Bronchial epithelial cell (primary cell): ENCODE measurements around the gene NAIP. TPM values are rescaled to one million over a fixed set of nuclear protein-coding genes. Genes with fewer than 3 reads are reported as not detected.
"Not testable (repeated sequence)": the region's sequence is repeated elsewhere in the genome, so short reads cannot be mapped to it uniquely, and the experiment has no call there.

Experiments
- DNase-seq: peaks from one replicate; pipeline ENCODE4 v3.0.0-alpha.2; 2010; ENCODE audit warnings: low read depth
- FAIRE-seq: peaks from 2 replicates; lab custom pipeline; 2011; peaks lifted over from hg19 to GRCh38; lab: Jason Lieb, UNC
- H3K27me3 ChIP-seq: 2 replicates; pipeline ENCODE4 v1.5.1; 2011; ENCODE audit warnings: low read length; ENCODE audit not compliant: control insufficient read depth, insufficient read depth
- H3K36me3 ChIP-seq: 2 replicates; pipeline ENCODE4 v1.5.1; 2011; ENCODE audit warnings: low read length; ENCODE audit not compliant: control insufficient read depth, insufficient read depth
- H3K4me3 ChIP-seq: 2 replicates; pipeline ENCODE4 v1.5.1; 2011; ENCODE audit warnings: mild to moderate bottlenecking, low read depth, low read length, control low read depth
- total RNA-seq: library from RNA; depleted of rRNA; stranded (reverse); fragments of >200 nt; gene quantifications from 2 replicates; pipeline ENCODE4 v1.2.1, GENCODE V29; 2014
- TF ChIP-seq, protein P1 (sequence below): IDR thresholded peaks from 2 replicates; pipeline ENCODE4 v1.5.1; 2011; ENCODE audit warnings: mild to moderate bottlenecking, moderate library complexity, low read length, control low read depth, inconsistent platforms; ENCODE audit not compliant: insufficient read depth, severe bottlenecking

Gene NAIP
- total RNA-seq, 1 donor from 2014 or later: 0.26 TPM

DNA sequence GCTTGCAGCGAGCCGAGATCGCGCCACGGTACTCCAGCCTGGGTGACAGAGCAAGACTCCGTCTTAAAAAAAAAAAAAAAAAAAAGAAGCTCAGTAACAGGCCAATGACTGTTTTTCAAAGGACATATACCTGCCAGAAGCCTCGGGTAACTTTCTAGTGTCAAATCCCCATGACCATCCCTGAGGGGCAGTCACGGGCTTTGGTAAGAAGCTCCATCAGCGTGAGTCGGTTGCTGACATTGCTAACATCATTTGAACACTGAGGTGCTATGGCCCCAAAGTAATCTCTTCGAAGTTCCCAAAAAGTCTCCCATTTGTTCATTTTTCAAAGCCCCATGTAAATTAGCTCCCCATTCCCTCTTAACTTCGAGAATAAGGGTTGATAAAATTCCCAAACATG, 11.6 kb downstream of the NAIP start:
- FAIRE-seq (no peak), DNase-seq (no peak)
- TF ChIP-seq, protein P1, sequence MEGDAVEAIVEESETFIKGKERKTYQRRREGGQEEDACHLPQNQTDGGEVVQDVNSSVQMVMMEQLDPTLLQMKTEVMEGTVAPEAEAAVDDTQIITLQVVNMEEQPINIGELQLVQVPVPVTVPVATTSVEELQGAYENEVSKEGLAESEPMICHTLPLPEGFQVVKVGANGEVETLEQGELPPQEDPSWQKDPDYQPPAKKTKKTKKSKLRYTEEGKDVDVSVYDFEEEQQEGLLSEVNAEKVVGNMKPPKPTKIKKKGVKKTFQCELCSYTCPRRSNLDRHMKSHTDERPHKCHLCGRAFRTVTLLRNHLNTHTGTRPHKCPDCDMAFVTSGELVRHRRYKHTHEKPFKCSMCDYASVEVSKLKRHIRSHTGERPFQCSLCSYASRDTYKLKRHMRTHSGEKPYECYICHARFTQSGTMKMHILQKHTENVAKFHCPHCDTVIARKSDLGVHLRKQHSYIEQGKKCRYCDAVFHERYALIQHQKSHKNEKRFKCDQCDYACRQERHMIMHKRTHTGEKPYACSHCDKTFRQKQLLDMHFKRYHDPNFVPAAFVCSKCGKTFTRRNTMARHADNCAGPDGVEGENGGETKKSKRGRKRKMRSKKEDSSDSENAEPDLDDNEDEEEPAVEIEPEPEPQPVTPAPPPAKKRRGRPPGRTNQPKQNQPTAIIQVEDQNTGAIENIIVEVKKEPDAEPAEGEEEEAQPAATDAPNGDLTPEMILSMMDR: no peak
- Histone ChIP-seq H3K36me3 (no peaks in the 10 kb centered on the region), H3K27me3 (no peaks in the 10 kb centered on the region), H3K4me3 (no peak overlapping the region)

DNA sequence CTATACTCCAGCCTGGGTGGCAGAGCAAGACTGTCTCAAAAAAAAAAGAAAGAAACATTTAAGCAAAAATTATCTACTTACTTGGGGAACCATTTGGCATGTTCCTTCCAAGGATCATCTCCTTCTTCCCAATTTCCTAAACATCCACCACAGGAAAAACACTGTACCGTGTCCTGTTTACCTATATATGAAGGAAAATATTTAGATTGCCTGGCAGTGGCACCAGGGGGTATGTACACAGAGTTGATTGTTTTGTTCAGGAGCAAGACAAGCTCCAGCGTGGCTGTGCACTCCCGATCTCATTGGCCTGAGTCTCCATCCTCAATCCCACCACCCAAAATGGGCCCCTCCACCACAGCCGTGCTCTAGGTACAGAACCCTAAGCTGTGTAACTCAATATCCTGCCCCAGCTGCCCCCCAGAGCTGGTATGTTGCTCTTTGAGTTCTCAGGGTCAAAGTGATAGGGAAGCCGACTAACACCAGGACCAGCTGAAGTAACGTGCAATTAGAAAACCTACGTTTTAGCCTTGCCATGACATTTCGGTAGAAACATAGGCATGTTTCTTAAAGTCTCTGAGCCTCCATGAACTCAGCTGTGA, 13.8 kb downstream of the NAIP start:
- Histone ChIP-seq H3K4me3 (no peak overlapping the region), H3K36me3 (no peaks in the 10 kb centered on the region), H3K27me3 (no peaks in the 10 kb centered on the region)
- DNase-seq: no peak
- TF ChIP-seq, protein P1: no peak
- FAIRE-seq: no peak

DNA sequence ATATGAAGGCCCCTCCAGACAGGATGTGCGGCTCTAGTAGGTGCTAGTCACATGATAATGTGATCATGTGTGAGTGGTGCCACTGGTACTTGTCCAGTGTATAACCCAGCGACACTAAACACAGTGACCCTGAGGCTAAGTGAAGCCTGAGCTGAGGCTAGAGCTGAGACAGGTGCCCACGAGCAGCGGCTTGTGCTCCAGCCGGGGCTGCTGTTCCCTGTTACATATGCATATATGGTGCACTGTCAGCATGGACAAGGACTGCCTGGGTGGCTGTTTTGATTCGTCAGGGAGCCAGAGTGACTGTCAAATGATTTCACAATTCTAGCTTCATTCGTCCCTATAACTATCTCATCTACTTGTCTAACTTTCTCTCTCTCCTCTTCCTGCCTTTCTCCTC, 18.2 kb downstream of the NAIP start:
- H3K36me3 ChIP-seq, FAIRE-seq, H3K4me3 ChIP-seq: not testable (repeated sequence)

DNA sequence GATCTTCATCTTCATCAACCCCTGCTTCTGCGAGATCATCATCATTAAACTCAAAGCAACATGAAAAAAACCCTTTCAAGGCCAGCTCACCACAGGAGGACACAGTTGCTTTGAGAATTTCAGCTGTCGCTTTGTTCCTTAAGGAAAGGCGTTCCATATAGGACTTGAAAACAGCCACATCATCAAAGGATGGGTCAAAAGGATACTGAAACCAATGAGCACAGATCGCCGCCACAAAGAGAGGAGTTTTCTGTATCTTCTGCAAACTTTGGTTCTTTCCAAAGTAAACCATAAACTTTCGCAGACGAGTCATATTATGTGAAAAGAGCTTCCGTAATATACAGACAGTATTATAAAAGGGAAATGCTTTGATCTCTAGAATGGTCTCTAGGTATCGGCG, 40.3 kb downstream of the NAIP start:
- not testable (repeated sequence) for H3K27me3 ChIP-seq, FAIRE-seq, DNase-seq, H3K4me3 ChIP-seq, H3K36me3 ChIP-seq

More for the DNA sequence above, 18.2 kb downstream of the NAIP start:
- not testable (repeated sequence) for DNase-seq, H3K27me3 ChIP-seq

DNA sequence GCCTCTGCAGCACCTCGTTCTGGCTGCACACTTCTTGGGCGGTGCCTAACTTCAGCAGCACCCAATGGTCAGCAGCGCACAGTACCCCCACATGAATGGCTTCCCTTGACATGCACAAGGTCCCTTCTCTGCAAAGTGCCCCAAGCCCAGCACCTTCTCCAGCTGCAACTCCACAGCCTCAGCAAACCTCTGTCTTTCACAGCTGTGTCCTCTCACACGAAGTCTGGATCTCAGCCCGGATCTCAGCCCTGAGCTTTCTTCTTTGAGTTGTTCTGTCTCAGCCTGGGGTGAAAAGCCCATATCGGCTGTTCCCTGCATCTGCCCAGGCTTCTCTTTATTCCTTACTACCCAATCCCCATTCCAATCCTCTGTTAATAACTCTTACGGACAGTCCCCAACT, 57.9 kb downstream of the NAIP start:
- H3K4me3 ChIP-seq, DNase-seq, H3K36me3 ChIP-seq, FAIRE-seq, H3K27me3 ChIP-seq: not testable (repeated sequence)

DNA sequence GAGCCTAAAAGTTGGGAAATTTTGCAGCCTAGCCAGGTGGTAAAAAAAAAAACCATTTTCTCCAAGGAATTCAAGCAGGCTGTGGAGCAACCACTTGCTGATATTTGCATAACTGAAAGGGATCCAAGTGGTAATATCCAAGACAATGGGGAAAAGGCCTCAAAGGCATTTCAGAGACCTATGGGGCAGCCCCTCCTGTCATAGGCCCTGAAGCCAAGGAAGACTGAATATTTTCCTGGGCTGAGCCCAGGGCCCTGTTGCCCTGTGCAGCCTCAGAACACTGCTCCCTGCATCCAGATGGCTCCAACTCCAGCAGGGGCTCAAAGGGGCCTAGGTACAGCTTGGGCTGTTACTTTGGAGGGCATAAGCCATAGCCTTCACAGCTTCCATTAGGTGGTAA, 60.6 kb downstream of the NAIP start:
- H3K36me3 ChIP-seq, H3K4me3 ChIP-seq, FAIRE-seq, H3K27me3 ChIP-seq, DNase-seq: not testable (repeated sequence)

DNA sequence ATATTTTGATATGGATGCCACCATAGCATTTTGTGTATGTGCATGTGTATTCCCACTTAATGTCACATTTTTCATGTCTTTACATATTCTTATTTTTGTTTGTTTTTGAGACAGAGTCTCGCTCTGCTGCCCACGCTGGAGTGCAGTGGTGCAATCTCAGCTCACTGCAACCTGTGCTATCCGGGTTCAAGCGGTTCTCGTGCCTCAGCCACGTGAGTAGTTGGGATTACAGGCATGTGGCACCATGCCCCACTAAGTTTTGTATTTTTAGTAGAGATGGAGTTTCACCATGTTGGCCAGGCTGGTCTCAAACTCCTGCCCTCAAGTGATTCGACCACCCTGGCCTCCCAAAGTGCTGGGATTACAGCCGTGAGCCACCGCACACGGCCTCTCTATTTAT, 72.1 kb downstream of the NAIP start:
- H3K4me3 ChIP-seq, FAIRE-seq, H3K36me3 ChIP-seq, H3K27me3 ChIP-seq, DNase-seq: not testable (repeated sequence)

DNA sequence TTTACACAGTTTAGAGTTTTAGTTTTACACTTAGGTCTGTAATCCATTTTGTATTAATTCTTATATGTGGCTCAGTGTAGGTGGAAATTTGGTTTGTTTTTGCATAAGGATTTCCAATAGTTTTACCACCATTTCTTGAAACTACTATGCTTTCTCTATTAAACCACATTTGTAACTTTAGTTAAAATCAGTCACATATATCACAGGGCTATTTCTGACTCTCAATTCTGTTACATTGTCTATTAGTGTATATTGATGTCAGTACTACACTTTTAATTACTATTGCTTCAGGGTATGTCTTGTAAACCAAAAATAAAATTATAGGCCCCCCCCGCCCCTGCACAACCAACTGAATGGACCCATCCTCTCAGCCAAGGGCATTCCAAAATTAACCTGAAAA, 92.6 kb downstream of the NAIP start:
- H3K27me3 ChIP-seq, FAIRE-seq, DNase-seq, H3K4me3 ChIP-seq, H3K36me3 ChIP-seq: not testable (repeated sequence)

DNA sequence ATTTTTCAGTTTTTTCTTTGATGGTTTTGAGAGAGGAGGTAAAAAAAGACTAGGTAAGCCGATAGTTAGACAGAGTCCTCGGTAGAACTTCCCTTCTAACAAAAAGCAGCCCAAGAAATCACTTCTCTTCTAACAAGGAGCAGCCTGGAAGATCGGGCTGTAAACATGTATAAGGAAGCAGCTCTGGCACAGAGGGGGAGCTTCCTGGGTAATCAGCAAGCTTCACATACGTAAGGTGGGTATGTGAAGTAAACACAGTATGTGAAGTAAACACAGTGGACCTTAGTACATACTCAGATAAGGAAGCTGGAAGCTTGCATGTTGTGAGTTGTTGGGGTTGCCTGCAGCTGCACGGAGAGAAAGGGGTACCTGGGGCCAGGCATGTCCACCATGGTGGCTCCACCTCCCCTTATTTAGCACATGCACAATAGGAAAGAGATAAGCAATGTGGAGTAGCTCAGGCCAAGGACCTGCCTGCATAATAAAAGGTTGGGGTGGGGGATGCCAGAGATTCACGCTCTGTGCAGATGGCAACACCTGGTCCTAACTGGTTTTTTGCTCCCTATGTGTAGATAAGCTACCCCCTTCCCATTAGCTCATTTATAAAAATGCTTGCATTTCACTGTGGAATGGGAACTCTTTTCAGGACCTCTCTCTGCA, 93.3 kb downstream of the NAIP start:
- not testable (repeated sequence) for DNase-seq, H3K36me3 ChIP-seq, H3K27me3 ChIP-seq, FAIRE-seq, H3K4me3 ChIP-seq

DNA sequence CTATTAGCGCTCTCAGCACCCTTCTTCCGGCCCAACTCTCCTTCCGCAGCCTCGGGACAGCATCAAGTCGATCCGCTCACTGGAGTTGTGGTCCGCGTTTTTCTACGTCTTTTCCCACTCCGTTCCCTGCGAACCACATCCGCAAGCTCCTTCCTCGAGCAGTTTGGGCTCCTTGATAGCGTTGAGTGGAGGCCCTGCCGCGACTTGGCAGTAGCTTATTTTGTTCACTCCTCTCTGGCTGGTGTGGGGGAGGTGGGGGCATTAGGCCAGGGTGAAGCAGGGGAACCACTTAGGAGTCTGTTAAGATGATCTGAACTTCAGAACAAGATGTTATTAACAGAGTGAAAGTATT, 100.0 kb downstream of the NAIP start:
- H3K27me3 ChIP-seq, H3K36me3 ChIP-seq, H3K4me3 ChIP-seq, DNase-seq, FAIRE-seq: not testable (repeated sequence)
